C4-2B (cell line): ENCODE results near the gene PTRHD1.

Experiments
- H3K27ac ChIP-seq: fragments of 450-650 bp; 2 replicates; pipeline ENCODE4 v1.5.1; 2017
- ZFX ChIP-seq: fragments of 450-650 bp; IDR thresholded peaks from 2 replicates; pipeline ENCODE4 v1.6.1; 2017
- TF ChIP-seq, protein P1 (sequence below): fragments of 450-650 bp; conservative IDR thresholded peaks from 2 replicates; pipeline ENCODE4 v1.5.1; 2017; ENCODE audit warnings: mild to moderate bottlenecking

The PTRHD1 gene

DNA sequence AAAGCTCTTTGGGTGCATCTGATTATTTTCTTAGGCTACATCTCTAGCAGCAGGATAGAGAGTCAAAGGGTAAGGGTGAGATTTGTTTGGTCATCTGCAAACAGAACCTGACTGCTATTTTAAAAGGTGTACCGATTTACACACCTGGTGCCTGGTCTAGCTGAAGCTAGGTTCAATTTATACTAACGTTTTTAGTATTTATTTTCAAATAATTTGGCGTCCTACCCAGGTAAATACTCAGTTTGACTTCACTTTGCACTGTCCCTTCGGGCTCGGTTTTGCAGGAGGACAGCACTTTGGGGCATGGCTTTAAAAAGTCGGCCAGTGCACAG, 683 bp downstream of the PTRHD1 start:
- no peak for TF ChIP-seq ZFX
- TF ChIP-seq, protein P1, sequence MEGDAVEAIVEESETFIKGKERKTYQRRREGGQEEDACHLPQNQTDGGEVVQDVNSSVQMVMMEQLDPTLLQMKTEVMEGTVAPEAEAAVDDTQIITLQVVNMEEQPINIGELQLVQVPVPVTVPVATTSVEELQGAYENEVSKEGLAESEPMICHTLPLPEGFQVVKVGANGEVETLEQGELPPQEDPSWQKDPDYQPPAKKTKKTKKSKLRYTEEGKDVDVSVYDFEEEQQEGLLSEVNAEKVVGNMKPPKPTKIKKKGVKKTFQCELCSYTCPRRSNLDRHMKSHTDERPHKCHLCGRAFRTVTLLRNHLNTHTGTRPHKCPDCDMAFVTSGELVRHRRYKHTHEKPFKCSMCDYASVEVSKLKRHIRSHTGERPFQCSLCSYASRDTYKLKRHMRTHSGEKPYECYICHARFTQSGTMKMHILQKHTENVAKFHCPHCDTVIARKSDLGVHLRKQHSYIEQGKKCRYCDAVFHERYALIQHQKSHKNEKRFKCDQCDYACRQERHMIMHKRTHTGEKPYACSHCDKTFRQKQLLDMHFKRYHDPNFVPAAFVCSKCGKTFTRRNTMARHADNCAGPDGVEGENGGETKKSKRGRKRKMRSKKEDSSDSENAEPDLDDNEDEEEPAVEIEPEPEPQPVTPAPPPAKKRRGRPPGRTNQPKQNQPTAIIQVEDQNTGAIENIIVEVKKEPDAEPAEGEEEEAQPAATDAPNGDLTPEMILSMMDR, result no peak
- H3K27ac ChIP-seq, result peak overlapping the region; percentile 95

DNA sequence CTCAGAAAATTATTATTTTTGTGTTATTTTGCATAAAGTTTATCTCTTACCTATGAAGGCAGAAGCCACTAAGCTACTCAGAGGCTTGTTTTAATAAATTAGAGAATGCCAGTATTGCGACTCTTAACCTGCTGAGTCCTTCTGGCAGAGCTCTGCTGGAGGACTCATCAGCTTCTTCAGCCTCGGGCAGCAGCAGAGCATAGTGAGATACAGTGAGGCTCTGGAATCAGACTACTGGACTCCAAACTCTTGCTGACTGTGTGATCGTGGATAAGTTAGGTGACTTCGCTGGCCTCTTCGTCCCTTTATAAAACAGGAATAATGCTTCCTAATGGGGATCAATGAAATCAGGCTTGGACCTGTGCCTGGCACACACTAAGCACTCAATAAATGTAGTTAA, 1.7 kb downstream of the PTRHD1 start:
- TF ChIP-seq, protein P1, result no peak; the same call in 1 of the 2 replicates
- no peak for TF ChIP-seq ZFX
- H3K27ac ChIP-seq, result peak overlapping the region; percentile 29; the same call in 1 of the 2 replicates

DNA sequence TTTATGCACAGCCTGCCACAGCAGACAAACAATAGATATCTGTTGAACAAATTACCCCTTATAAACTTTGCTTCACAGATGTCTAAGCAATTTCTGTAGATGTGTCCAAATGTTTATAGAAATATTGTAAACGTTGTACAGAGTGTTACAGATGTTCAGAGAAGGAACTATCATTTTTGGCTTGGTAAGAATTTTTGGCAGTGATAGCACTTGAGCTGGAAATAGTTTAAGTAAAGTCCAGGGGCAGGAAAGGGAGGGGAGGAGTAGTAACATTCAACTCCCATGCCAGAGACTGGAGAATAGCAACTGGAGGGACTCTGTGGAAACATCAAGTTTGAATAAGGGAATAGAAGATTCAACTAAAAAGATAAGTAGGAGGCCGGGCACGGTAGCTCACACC, 4.4 kb downstream of the PTRHD1 start:
- H3K27ac ChIP-seq, result no peak overlapping the region
- TF ChIP-seq, protein P1, result no peak
- TF ChIP-seq ZFX, result no peak

DNA sequence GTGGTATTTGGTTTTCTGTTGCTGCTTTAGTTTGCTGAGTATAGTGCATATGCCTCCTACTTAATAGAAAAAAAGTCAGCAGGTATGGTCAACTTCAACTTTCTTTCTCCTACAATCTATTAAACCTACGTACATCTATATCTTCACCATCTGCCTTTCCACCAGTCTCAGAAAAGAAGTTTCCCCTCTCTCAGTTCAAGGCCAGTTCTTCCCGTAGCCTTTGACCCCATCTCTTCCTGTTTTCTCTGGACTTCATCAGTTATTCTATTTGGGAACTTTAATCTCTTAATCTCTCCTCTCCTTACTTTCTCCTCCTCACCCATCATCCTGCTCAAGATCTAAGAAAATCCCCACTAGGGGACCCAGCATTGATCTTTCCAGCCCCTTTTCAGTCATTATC, 5.7 kb downstream of the PTRHD1 start:
- TF ChIP-seq, protein P1, result no peak
- TF ChIP-seq ZFX, result no peak
- no peak overlapping the region for H3K27ac ChIP-seq

DNA sequence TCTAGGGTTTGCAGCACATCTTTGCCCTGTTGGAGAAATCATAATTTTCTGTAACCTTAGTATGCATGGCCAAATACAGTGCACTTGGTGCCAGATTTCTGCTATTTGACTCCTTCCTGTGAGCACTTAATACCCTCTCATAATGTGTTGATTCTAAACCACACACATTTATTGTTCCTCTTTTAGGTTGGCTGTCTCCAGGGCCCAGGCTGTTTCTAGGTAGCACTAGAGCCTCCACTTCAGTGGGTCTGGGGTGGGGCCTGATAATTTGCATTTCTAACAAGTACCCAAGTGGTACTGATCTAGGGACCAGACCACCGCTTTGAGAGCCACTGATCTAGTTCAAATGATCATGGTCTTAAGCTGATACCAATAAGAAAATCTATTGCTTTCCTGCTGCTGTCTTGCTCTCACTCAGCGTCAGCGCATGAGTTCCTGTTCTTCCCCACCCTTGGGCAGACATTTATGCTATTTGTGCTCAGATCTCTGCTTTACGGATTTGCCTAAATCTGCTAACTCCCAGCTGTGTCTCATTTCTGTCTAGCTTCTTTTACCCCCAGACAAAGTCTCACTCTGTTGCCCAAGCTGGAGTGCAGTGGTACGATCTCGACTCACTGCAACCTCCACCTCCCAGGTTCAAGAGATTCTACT, 7.4 kb downstream of the PTRHD1 start:
- TF ChIP-seq, protein P1, result no peak
- TF ChIP-seq ZFX, result no peak

DNA sequence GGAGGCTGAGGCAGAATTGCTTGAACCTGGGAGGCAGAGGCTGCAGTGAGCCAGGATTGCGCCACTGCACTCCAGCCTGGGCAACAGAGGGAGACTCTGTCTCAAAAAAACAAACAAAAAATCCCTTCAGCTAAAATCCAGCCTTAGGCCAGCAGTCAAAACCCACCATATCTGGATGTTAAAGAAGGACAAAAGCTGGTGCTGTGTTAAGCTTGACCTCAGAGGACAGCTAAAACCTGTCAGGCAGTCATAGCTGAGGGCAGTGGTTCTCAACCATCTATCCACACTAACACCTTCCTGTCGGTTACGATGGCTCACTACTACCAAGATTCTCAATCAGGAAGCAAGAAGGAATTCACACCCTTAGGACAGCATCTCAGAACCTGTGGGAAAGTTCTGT, 9.6 kb downstream of the PTRHD1 start:
- H3K27ac ChIP-seq, result no peak overlapping the region
- TF ChIP-seq, protein P1, result no peak
- TF ChIP-seq ZFX, result no peak

More for the DNA sequence above, 7.4 kb downstream of the PTRHD1 start:
- no peak overlapping the region for H3K27ac ChIP-seq

DNA sequence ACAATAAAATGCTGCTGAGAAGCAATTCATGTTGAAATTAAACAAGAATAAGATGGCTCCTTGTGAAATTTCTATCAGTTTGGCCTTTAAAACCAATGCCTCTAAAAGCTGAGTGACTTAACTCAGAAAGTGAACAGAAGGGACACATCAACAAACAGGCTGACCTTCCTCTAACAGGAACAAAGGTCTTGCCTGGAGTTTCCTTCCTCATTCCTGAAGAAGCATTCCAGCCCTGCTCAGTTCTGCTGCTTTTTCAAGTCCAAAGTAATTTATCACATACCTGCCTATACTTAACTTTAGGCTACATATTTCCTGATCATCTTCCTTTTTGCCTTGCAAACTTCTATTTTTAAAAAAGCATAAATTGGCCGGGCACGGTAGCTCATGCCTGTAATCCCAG, 14.1 kb downstream of the PTRHD1 start:
- H3K27ac ChIP-seq, result no peak overlapping the region
- TF ChIP-seq, protein P1, result no peak
- TF ChIP-seq ZFX, result no peak
